GM12872 (cell line): ENCODE results near the gene MIOX.

Experiments
- CTCF ChIP-seq: IDR thresholded peaks from 3 replicates; pipeline ENCODE4 v1.5.1; 2011; ENCODE audit warnings: low read depth, mild to moderate bottlenecking, low read length, moderate library complexity; ENCODE audit not compliant: insufficient read depth

MIOX gene

DNA sequence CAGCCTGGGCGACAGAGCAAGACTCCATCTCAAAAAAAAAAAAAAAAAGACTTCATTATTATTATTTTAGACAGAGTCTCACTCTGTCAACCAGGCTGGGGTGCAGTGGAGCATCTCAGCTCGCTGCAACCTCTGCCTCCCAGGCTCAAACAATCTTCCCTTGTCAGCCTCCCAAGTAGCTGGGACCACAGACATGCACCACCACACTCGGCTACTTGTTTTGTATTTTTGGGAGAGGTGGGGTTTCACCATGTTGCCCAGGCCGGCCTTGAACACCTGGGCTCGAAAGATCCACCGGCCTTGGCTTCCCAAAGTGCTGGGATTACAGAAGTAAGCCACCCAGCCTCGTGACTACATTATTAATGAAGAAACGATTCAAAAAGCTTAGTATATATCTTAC lies 48.5 kb downstream of the MIOX start:
- no peak for TF ChIP-seq CTCF

GRCh38 chr22:50536226-50536625 lies 49.6 kb downstream of the MIOX start:
- no peak for TF ChIP-seq CTCF

DNA sequence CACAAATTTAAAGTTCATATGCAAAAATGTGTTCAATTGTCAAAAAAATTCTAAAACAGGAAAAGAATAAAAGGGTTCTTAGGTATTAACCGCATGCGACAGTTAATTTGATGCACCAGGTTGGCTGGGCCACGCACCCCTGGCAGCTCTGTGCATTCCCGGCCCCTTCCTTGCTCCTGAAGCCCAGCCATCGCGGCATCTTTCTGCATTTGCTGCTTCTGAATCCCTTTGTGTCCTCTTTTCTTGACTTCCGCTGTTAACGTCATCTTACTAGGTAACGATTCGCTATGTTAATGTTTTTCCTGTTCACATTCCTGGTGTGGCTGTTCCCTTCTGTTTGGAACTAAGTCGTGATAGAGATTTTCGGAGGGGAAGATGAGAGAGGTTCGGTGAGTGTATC lies 51.1 kb downstream of the MIOX start:
- no peak for TF ChIP-seq CTCF
